Sigmoid colon (tissue), 7 donors: ENCODE data around the gene MRPS18C. TPM values are rescaled to one million over a fixed set of nuclear protein-coding genes. Genes with fewer than 3 reads are reported as not detected.
A peak's percentile ranks its signal among the peaks of the same experiment; 100 is the strongest.

Experiments
- DNase-seq: peaks from one replicate; pipeline ENCODE4 v3.0.0-alpha.2; 2019
- H3K27ac ChIP-seq, 4 donors: fragments of 200-600 bp; sonication (generic); one replicate each; pipeline ENCODE4 v1.5.1; 2016 to 2019; ENCODE audit warnings: mild to moderate bottlenecking in 1 of 4
- H3K27me3 ChIP-seq, 3 donors: fragments of 200-600 bp; sonication (generic); one replicate each; pipeline ENCODE4 v1.5.1; 2019; ENCODE audit warnings: mild to moderate bottlenecking in 1 of 3
- H3K36me3 ChIP-seq, 4 donors: fragments of 200-600 bp; sonication (generic); one replicate each; pipeline ENCODE4 v1.5.1; 2016 to 2019
- H3K4me1 ChIP-seq, 4 donors: fragments of 200-600 bp; sonication (generic); one replicate each; pipeline ENCODE4 v1.5.1; 2017 to 2019
- H3K4me3 ChIP-seq, 4 donors: fragments of 200-600 bp; sonication (generic); one replicate each; pipeline ENCODE4 v1.5.1; 2017 to 2019; ENCODE audit warnings: mild to moderate bottlenecking in 2 of 4, moderate library complexity in 1 of 4
- H3K9me3 ChIP-seq, 4 donors: fragments of 200-600 bp in 3 of 4; sonication (generic) in 3 of 4; one replicate each; pipeline versions ENCODE4 v1.5.1 to v1.6.1; 2013 to 2019
- CTCF ChIP-seq, 4 experiments: fragments of 450-650 bp in 3 of 4; fragments of 200-600 bp in 1 of 4; IDR thresholded peaks; one replicate each; pipeline ENCODE4 v1.5.1; 2016 to 2019; ENCODE audit warnings: antibody characterized with exemption in 4 of 4, mild to moderate bottlenecking in 3 of 4, moderate library complexity in 2 of 4
- EP300 ChIP-seq, 4 donors: sonication (generic); formaldehyde crosslinking; IDR thresholded peaks; one replicate each; pipeline ENCODE4 v1.6.1; 2017; ENCODE audit warnings: antibody characterized with exemption in 4 of 4
- POLR2A ChIP-seq, 2 donors: fragments of 450-650 bp; IDR thresholded peaks; one replicate each; pipeline ENCODE4 v1.6.1; 2016; ENCODE audit warnings: antibody characterized with exemption in 2 of 2, mild to moderate bottlenecking in 2 of 2, moderate library complexity in 2 of 2
- POLR2AphosphoS5 ChIP-seq, 4 donors: sonication (generic); formaldehyde crosslinking; IDR thresholded peaks; one replicate each; pipeline ENCODE4 v1.6.1; 2017; ENCODE audit warnings: antibody characterized with exemption in 4 of 4
- WGBS, 2 donors: extraction: QIAGEN DNeasy Blood & Tissue Kit; methylation state at CpG; one replicate each; pipeline ENCODE4 v1.1.7; 2013; 5-methylcytosine and 5-hydroxymethylcytosine counted together
- intact Hi-C: fragments of 100-400 bp; cut with DNase I; formaldehyde crosslinking; loops from one replicate; pipeline ENCODE4 v1.15.1; 2023
- polyA plus RNA-seq, 3 donors: library from polyadenylated mRNA; stranded (reverse); fragments of 200-250 nt; gene quantifications; one replicate each; pipeline ENCODE4 v1.2.3, GENCODE V29; 2013
- total RNA-seq, 4 donors: library from RNA; depleted of rRNA; stranded (reverse); fragments of >200 nt; gene quantifications; one replicate each; pipeline ENCODE4 v1.1.0, GENCODE V29; 2016
- donor health status: healthy with polysubstance abuse.
- donor health status: Bipolar disorder and iron deficiency.
- donor health status: healthy.

The MRPS18C gene
- total and polyA plus RNA-seq, 7 donors = 8.3 to 37.0 (median 27.6) TPM

- 79 to 80% methylated on average over 3 of the region's 3 CpGs for WGBS, 2 donors
- peaks cover 0 to 81% (median 14%) of the 10 kb centered on the region in 4 donors for H3K36me3 ChIP-seq
- H3K27me3 ChIP-seq = no peaks in the 10 kb centered on the region
- no peaks in the 10 kb centered on the region for H3K4me1 ChIP-seq
- intact Hi-C loops = no loop called here
- H3K27ac ChIP-seq = no peak overlapping the region
- TF ChIP-seq POLR2AphosphoS5 (IDR thresholded peaks at IDR 0.05) (no peak), POLR2A (IDR thresholded peaks at IDR 0.05) (no peak), CTCF (IDR thresholded peaks at IDR 0.05) (no peak), EP300 (IDR thresholded peaks at IDR 0.05) (no peak)
- H3K9me3 ChIP-seq = no peaks in the 10 kb centered on the region
- DNase-seq = no peak
- no peak overlapping the region for H3K4me3 ChIP-seq
Observed at GRCh38 chr4:83440899-83441298, 15.0 kb upstream of the MRPS18C start.

- H3K9me3 ChIP-seq = no peaks in the 10 kb centered on the region
- WGBS, 2 donors = 40 to 57% methylated on average over 2 of the region's 2 CpGs
- no peak for DNase-seq
- H3K4me1 ChIP-seq = peaks cover 0 to 5% (median 3%) of the 10 kb centered on the region in 4 donors
- intact Hi-C loops = no loop called here
- no peaks in the 10 kb centered on the region for H3K27me3 ChIP-seq
- TF ChIP-seq POLR2AphosphoS5 (IDR thresholded peaks at IDR 0.05) (no peak), CTCF (IDR thresholded peaks at IDR 0.05) (no peak), EP300 (IDR thresholded peaks at IDR 0.05) (no peak), POLR2A (IDR thresholded peaks at IDR 0.05) (no peak)
- H3K4me3 ChIP-seq = no peak overlapping the region
- no peak overlapping the region for H3K27ac ChIP-seq
- H3K36me3 ChIP-seq = peaks cover 0 to 43% (median 0%) of the 10 kb centered on the region in 4 donors
Observed at GRCh38 chr4:83449009-83449408, 6.8 kb upstream of the MRPS18C start.

GRCh38 chr4:83454686-83455085 lies 1.2 kb upstream of the MRPS18C start:
- intact Hi-C loops = loop anchor here (5.0 to 10.0 kb wide), 4 partner anchors 167 to 1080 kb away; partner anchors contain the start of gene HNRNPD
- peaks cover 0 to 44% (median 6%) of the 10 kb centered on the region in 4 donors for H3K36me3 ChIP-seq
- no peaks in the 10 kb centered on the region for H3K9me3 ChIP-seq
- H3K4me3 ChIP-seq = peak overlapping the region; percentile 80 to 86 (median 84)
- DNase-seq = no peak
- H3K27ac ChIP-seq = peak overlapping the region; percentile 96 to 99 (median 98)
- H3K4me1 ChIP-seq = peaks cover 0 to 32% (median 22%) of the 10 kb centered on the region in 4 donors
- TF ChIP-seq EP300 (IDR thresholded peaks at IDR 0.05) (no peak), POLR2A (IDR thresholded peaks at IDR 0.05) (no peak), CTCF (IDR thresholded peaks at IDR 0.05) (no peak), POLR2AphosphoS5 (IDR thresholded peaks at IDR 0.05) (no peak)
- WGBS, 2 donors = 6 to 17% methylated on average over 6 of the region's 6 CpGs
- no peaks in the 10 kb centered on the region for H3K27me3 ChIP-seq

- intact Hi-C loops = loop anchor here (1.0 to 10.0 kb wide), 5 partner anchors 28 to 1081 kb away; partner anchors contain the start of gene HNRNPD
- Histone ChIP-seq H3K36me3 (peaks cover 0 to 59% (median 17%) of the 10 kb centered on the region in 4 donors), H3K4me1 (peaks cover 0 to 32% (median 22%) of the 10 kb centered on the region in 4 donors), H3K27me3 (no peaks in the 10 kb centered on the region), H3K4me3 (peak overlapping the region; percentile 80 to 86 (median 84)), H3K27ac (peak overlapping the region; percentile 96 to 99 (median 98)), H3K9me3 (no peaks in the 10 kb centered on the region)
- no peak for DNase-seq
- WGBS, 2 donors = 0% methylated on average over 7 of the region's 7 CpGs
- TF ChIP-seq CTCF (IDR thresholded peaks at IDR 0.05) (no peak), POLR2A (IDR thresholded peaks at IDR 0.05) (no peak), POLR2AphosphoS5 (IDR thresholded peaks at IDR 0.05) (no peak)
Observed at GRCh38 chr4:83456184-83456501, 285 bp downstream of the MRPS18C start.

GRCh38 chr4:83473423-83473822 lies 17.6 kb downstream of the MRPS18C start:
- no peaks in the 10 kb centered on the region for H3K4me1 ChIP-seq
- peaks cover 0 to 52% (median 10%) of the 10 kb centered on the region in 4 donors for H3K36me3 ChIP-seq
- no peak overlapping the region for H3K4me3 ChIP-seq
- TF ChIP-seq POLR2AphosphoS5 (IDR thresholded peaks at IDR 0.05) (no peak), POLR2A (IDR thresholded peaks at IDR 0.05) (no peak), CTCF (IDR thresholded peaks at IDR 0.05) (no peak), EP300 (IDR thresholded peaks at IDR 0.05) (no peak)
- intact Hi-C loops = no loop called here
- H3K27me3 ChIP-seq = no peaks in the 10 kb centered on the region
- no peak overlapping the region for H3K27ac ChIP-seq
- 84 to 87% methylated on average over 4 of the region's 4 CpGs for WGBS, 2 donors
- no peak for DNase-seq
- H3K9me3 ChIP-seq = no peaks in the 10 kb centered on the region
